GM23248 (cell line): Measurements from ENCODE around the gene LYST.

ENCODE experiments used
- EZH2 ChIP-seq: fragments of 200-600 bp; sonication (generic); IDR thresholded peaks from 2 replicates; pipeline ENCODE4 v1.6.1; 2018; ENCODE audit warnings: antibody characterized with exemption, mild to moderate bottlenecking; ENCODE audit not compliant: insufficient read depth, poor library complexity, severe bottlenecking
- EZH2phosphoT487 ChIP-seq: fragments of 200-600 bp; sonication (generic); IDR thresholded peaks from 2 replicates; pipeline ENCODE4 v1.6.1; 2018; ENCODE audit warnings: antibody characterized with exemption, moderate library complexity, mild to moderate bottlenecking, low read depth; ENCODE audit not compliant: insufficient read depth

DNA sequence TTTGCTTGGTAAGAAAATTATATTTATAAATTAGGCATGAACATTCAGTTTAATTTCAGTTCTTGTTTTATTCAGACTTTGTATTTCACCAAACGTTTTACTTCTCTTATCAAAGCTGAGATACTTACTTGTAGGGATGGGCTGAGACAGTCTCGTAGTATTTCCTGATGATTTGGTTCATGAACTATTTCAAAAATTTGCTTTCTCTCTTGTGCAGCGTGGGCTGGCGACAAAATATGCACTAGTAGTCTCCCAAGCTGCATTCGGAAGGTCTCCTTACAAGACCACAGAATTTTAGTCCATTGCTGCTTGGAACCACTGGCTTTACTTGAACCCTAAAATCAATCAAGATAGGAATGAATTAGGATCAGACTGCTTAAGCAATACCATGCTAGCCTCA lies 125.4 kb downstream of the LYST start:
- TF ChIP-seq EZH2 (no peak), EZH2phosphoT487 (no peak)
